SK-N-SH (cell line): ENCODE data around the gene MAPK8IP1.

Source experiments
- FOSL2 ChIP-seq: IDR thresholded peaks from 2 replicates; pipeline ENCODE4 v1.4.0; 2012; ENCODE audit warnings: low read depth, mild to moderate bottlenecking, moderate library complexity, borderline replicate concordance
- FOXM1 ChIP-seq: IDR thresholded peaks from 2 replicates; pipeline ENCODE4 v1.4.0; 2012; ENCODE audit warnings: low read depth, mild to moderate bottlenecking
- MXI1 ChIP-seq: IDR thresholded peaks from 2 replicates; pipeline ENCODE4 v1.6.1; 2012; ENCODE audit warnings: mild to moderate bottlenecking, low read depth, low read length, improper control_type of control experiment
- POLR2AphosphoS5 ChIP-seq: IDR thresholded peaks from 2 replicates; pipeline ENCODE4 v1.6.1; 2012; ENCODE audit warnings: low read depth, low read length
- RAD21 ChIP-seq: IDR thresholded peaks from 2 replicates; pipeline ENCODE4 v1.6.1; 2012; ENCODE audit warnings: mild to moderate bottlenecking, low read length
- RFX5 ChIP-seq: IDR thresholded peaks from 2 replicates; pipeline ENCODE4 v1.6.1; 2012; ENCODE audit warnings: mild to moderate bottlenecking, improper control_type of control experiment, low read length
- TF ChIP-seq, protein P1 (sequence below): fragments of 200-600 bp; sonication (generic); IDR thresholded peaks from 2 replicates; pipeline ENCODE4 v1.6.1; 2017; ENCODE audit warnings: antibody characterized with exemption, mild to moderate bottlenecking, moderate library complexity
- TF ChIP-seq, protein P2 (sequence below): IDR thresholded peaks from 2 replicates; pipeline ENCODE4 v1.6.1; 2012; ENCODE audit warnings: mild to moderate bottlenecking, low read depth, low read length, moderate library complexity
- TF ChIP-seq, protein P3 (sequence below): IDR thresholded peaks from 2 replicates; pipeline ENCODE4 v1.4.0; 2012; ENCODE audit warnings: low read depth
- TF ChIP-seq, protein P4 (sequence below): IDR thresholded peaks from 2 replicates; pipeline ENCODE4 v1.4.0; 2012; ENCODE audit warnings: low read depth, borderline replicate concordance

DNA sequence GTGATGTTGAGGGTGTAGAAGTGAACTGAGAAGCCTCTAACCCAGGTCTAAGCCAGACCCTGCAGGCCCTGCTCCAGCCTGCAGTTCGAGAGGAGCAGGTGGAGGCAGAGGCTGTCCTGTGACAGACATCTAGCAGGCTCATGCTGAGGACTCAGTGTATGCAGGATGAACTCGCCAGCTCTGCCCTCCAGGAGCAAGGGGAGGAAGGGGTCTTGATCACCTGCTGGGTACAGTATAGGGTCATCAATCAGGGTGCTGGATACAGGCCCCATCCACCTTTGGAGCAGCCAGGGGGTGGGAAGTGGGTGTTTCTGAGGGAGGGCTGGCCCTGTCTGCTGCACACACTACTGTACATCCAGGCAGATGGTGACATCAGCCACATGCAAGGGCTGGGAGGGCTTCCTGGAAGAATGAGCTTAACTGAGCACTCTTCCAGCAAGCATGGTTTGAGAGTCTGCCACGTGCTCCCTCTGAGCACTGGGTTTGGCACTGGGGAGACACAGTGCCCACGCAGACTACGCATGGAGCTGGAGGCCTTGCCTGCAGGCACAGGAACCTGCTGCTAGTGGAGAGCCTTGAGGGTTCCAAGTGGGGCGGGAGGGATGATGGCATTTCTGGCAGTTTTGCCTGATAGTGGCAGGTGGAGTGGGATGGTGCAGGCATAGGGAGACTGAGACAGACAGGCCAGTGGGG lies 9.2 kb downstream of the MAPK8IP1 start:
- TF ChIP-seq, protein P1, sequence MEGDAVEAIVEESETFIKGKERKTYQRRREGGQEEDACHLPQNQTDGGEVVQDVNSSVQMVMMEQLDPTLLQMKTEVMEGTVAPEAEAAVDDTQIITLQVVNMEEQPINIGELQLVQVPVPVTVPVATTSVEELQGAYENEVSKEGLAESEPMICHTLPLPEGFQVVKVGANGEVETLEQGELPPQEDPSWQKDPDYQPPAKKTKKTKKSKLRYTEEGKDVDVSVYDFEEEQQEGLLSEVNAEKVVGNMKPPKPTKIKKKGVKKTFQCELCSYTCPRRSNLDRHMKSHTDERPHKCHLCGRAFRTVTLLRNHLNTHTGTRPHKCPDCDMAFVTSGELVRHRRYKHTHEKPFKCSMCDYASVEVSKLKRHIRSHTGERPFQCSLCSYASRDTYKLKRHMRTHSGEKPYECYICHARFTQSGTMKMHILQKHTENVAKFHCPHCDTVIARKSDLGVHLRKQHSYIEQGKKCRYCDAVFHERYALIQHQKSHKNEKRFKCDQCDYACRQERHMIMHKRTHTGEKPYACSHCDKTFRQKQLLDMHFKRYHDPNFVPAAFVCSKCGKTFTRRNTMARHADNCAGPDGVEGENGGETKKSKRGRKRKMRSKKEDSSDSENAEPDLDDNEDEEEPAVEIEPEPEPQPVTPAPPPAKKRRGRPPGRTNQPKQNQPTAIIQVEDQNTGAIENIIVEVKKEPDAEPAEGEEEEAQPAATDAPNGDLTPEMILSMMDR, result no peak
- TF ChIP-seq, protein P2, sequence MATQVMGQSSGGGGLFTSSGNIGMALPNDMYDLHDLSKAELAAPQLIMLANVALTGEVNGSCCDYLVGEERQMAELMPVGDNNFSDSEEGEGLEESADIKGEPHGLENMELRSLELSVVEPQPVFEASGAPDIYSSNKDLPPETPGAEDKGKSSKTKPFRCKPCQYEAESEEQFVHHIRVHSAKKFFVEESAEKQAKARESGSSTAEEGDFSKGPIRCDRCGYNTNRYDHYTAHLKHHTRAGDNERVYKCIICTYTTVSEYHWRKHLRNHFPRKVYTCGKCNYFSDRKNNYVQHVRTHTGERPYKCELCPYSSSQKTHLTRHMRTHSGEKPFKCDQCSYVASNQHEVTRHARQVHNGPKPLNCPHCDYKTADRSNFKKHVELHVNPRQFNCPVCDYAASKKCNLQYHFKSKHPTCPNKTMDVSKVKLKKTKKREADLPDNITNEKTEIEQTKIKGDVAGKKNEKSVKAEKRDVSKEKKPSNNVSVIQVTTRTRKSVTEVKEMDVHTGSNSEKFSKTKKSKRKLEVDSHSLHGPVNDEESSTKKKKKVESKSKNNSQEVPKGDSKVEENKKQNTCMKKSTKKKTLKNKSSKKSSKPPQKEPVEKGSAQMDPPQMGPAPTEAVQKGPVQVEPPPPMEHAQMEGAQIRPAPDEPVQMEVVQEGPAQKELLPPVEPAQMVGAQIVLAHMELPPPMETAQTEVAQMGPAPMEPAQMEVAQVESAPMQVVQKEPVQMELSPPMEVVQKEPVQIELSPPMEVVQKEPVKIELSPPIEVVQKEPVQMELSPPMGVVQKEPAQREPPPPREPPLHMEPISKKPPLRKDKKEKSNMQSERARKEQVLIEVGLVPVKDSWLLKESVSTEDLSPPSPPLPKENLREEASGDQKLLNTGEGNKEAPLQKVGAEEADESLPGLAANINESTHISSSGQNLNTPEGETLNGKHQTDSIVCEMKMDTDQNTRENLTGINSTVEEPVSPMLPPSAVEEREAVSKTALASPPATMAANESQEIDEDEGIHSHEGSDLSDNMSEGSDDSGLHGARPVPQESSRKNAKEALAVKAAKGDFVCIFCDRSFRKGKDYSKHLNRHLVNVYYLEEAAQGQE, result no peak
- TF ChIP-seq RFX5 (no peak), RAD21 (no peak), POLR2AphosphoS5 (no peak), MXI1 (no peak), FOSL2 (no peak), FOXM1 (no peak)
- TF ChIP-seq, protein P3, sequence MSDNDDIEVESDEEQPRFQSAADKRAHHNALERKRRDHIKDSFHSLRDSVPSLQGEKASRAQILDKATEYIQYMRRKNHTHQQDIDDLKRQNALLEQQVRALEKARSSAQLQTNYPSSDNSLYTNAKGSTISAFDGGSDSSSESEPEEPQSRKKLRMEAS, result no peak
- TF ChIP-seq, protein P4, sequence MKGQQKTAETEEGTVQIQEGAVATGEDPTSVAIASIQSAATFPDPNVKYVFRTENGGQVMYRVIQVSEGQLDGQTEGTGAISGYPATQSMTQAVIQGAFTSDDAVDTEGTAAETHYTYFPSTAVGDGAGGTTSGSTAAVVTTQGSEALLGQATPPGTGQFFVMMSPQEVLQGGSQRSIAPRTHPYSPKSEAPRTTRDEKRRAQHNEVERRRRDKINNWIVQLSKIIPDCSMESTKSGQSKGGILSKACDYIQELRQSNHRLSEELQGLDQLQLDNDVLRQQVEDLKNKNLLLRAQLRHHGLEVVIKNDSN, result no peak
